Measurements from ENCODE around the gene SMAD2. TPM values are rescaled to one million over a fixed set of nuclear protein-coding genes. Genes with fewer than 3 reads are reported as not detected.
"Not testable (repeated sequence)": the region's sequence is repeated elsewhere in the genome, so short reads cannot be mapped to it uniquely, and the experiment has no call there.

The SMAD2 gene
- total RNA-seq, 5 donors from 2014 or later (not counting 1 experiment from before 2014, with no cell fraction given): 110 to 129 (median 115) TPM

GRCh38 chr18:47771922-47772321, 158.5 kb downstream of the SMAD2 start:
- Mint-ChIP-seq H3K27me3 (no peaks in the 10 kb centered on the region), H3K36me3 (no peaks in the 10 kb centered on the region), H3K4me1 (no peaks in the 10 kb centered on the region), H3K27ac (no peak overlapping the region), H3K4me3 (no peak overlapping the region), H3K9me3 (no peaks in the 10 kb centered on the region)
- H3K4me3 ChIP-seq (ENCODE audit: control insufficient read depth in 1 of 2, extremely low read depth in 1 of 2, low read length in 1 of 2): no peak overlapping the region
- no CpG with 5 or more reads among the region's 3 CpGs for WGBS (ENCODE audit: insufficient coverage)
- POLR2A ChIA-PET: no interaction called here
- CTCF ChIA-PET: interaction anchor here (0.6 to 1.7 kb wide), 5 partner anchors 17 to 1684 kb away, joined by 3 to 5 read pairs (median 3); no protein-coding TSS in a partner anchor
- no peak overlapping the region for H3K27ac ChIP-seq (ENCODE audit: low read length)
- ATAC-seq (replicated peaks in 1 of 4) (no peak), DNase-seq (no peak)
- H3K27me3 ChIP-seq (replicated peaks in 1 of 2; ENCODE audit: control insufficient read depth in 2 of 2, extremely low read depth in 1 of 2, insufficient read depth in 2 of 2, low read length in 1 of 2): peaks cover 0 to 11% of the 10 kb centered on the region in 2 experiments
- no peaks in the 10 kb centered on the region for H3K36me3 ChIP-seq (ENCODE audit: control insufficient read depth in 2 of 2, extremely low read depth in 1 of 2, insufficient read depth in 1 of 2, low read length in 1 of 2)
- H3K4me1 ChIP-seq (ENCODE audit: control insufficient read depth in 1 of 2, extremely low read depth in 1 of 2, insufficient read depth in 2 of 2, low read length in 2 of 2): no peaks in the 10 kb centered on the region
- H3K9me3 ChIP-seq: no peaks in the 10 kb centered on the region

DNA sequence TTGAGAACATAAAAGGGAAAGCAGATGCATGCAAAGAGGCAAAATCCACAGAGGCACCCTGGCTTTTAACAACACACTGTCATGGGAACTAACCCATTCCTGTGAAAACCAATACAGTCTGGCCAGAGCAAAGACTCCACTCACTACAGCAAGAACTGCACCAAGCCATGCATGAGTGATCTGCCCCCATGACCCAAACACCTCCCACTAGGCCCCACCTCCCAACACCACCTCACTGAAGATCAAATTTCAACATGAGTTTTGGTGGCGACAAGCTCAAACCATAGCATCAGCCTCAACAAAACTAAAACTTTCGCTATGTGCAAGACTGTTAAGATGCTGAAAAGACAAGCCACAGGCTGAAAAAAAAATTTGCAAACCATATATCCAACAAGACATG, 162.8 kb downstream of the SMAD2 start:
- CTCF ChIA-PET: interaction anchor here in 1 of 2 donors (1.4 kb wide), 1 partner anchor 252 kb away, joined by 3 read pairs; no protein-coding TSS in a partner anchor

GRCh38 chr18:47767198-47767597, 163.3 kb downstream of the SMAD2 start:
- H3K27me3 Mint-ChIP-seq: peaks cover 0 to 15% of the 10 kb centered on the region in 2 donors
- WGBS (ENCODE audit: insufficient coverage): no CpG with 5 or more reads among the region's 3 CpGs
- POLR2A ChIA-PET; H3K27ac ChIP-seq (ENCODE audit: low read length); DNase-seq; H3K4me1 ChIP-seq (ENCODE audit: control insufficient read depth in 1 of 2, extremely low read depth in 1 of 2, insufficient read depth in 2 of 2, low read length in 2 of 2); H3K9me3 Mint-ChIP-seq; H3K9me3 ChIP-seq; H3K4me3 Mint-ChIP-seq; H3K4me1 Mint-ChIP-seq; H3K36me3 Mint-ChIP-seq; H3K4me3 ChIP-seq (ENCODE audit: control insufficient read depth in 1 of 2, extremely low read depth in 1 of 2, low read length in 1 of 2); ATAC-seq (replicated peaks in 1 of 4); H3K27me3 ChIP-seq (replicated peaks in 1 of 2; ENCODE audit: control insufficient read depth in 2 of 2, extremely low read depth in 1 of 2, insufficient read depth in 2 of 2, low read length in 1 of 2); H3K36me3 ChIP-seq (ENCODE audit: control insufficient read depth in 2 of 2, extremely low read depth in 1 of 2, insufficient read depth in 1 of 2, low read length in 1 of 2); H3K27ac Mint-ChIP-seq: not testable (repeated sequence)
- CTCF ChIA-PET: interaction anchor here in 1 of 2 donors (1.4 kb wide), 1 partner anchor 252 kb away, joined by 3 read pairs; no protein-coding TSS in a partner anchor

More for the DNA sequence above, 162.8 kb downstream of the SMAD2 start:
- no peaks in the 10 kb centered on the region for H3K9me3 ChIP-seq
- no peak overlapping the region for H3K4me3 ChIP-seq (ENCODE audit: control insufficient read depth in 1 of 2, extremely low read depth in 1 of 2, low read length in 1 of 2)
- Mint-ChIP-seq H3K4me1 (no peaks in the 10 kb centered on the region), H3K27me3 (peaks cover 0 to 11% of the 10 kb centered on the region in 2 donors), H3K9me3 (no peaks in the 10 kb centered on the region), H3K27ac (no peak overlapping the region), H3K36me3 (no peaks in the 10 kb centered on the region), H3K4me3 (no peak overlapping the region)
- WGBS (ENCODE audit: insufficient coverage): 92% methylated on average over 2 of the region's 2 CpGs
- peaks cover 0 to 8% of the 10 kb centered on the region in 2 experiments for H3K27me3 ChIP-seq (replicated peaks in 1 of 2; ENCODE audit: control insufficient read depth in 2 of 2, extremely low read depth in 1 of 2, insufficient read depth in 2 of 2, low read length in 1 of 2)
- POLR2A ChIA-PET: no interaction called here
- no peaks in the 10 kb centered on the region for H3K4me1 ChIP-seq (ENCODE audit: control insufficient read depth in 1 of 2, extremely low read depth in 1 of 2, insufficient read depth in 2 of 2, low read length in 2 of 2)
- ATAC-seq (replicated peaks in 1 of 4) (no peak), DNase-seq (no peak)
- no peaks in the 10 kb centered on the region for H3K36me3 ChIP-seq (ENCODE audit: control insufficient read depth in 2 of 2, extremely low read depth in 1 of 2, insufficient read depth in 1 of 2, low read length in 1 of 2)
- H3K27ac ChIP-seq (ENCODE audit: low read length): no peak overlapping the region
